Bronchial epithelial cell (primary cell): ENCODE data around the gene KRT82. TPM values are rescaled to one million over a fixed set of nuclear protein-coding genes. Genes with fewer than 3 reads are reported as not detected.

Experiments used
- DNase-seq: peaks from one replicate; pipeline ENCODE4 v3.0.0-alpha.2; 2010; ENCODE audit warnings: low read depth
- FAIRE-seq: peaks from 2 replicates; lab custom pipeline; 2011; peaks lifted over from hg19 to GRCh38; lab: Jason Lieb, UNC
- H3K27me3 ChIP-seq: 2 replicates; pipeline ENCODE4 v1.5.1; 2011; ENCODE audit warnings: low read length; ENCODE audit not compliant: control insufficient read depth, insufficient read depth
- H3K36me3 ChIP-seq: 2 replicates; pipeline ENCODE4 v1.5.1; 2011; ENCODE audit warnings: low read length; ENCODE audit not compliant: control insufficient read depth, insufficient read depth
- H3K4me3 ChIP-seq: 2 replicates; pipeline ENCODE4 v1.5.1; 2011; ENCODE audit warnings: mild to moderate bottlenecking, low read depth, low read length, control low read depth
- total RNA-seq: library from RNA; depleted of rRNA; stranded (reverse); fragments of >200 nt; gene quantifications from 2 replicates; pipeline ENCODE4 v1.2.1, GENCODE V29; 2014
- TF ChIP-seq, protein P1 (sequence below): IDR thresholded peaks from 2 replicates; pipeline ENCODE4 v1.5.1; 2011; ENCODE audit warnings: mild to moderate bottlenecking, moderate library complexity, low read length, control low read depth, inconsistent platforms; ENCODE audit not compliant: insufficient read depth, severe bottlenecking

The KRT82 gene
- total RNA-seq, 1 donor from 2014 or later = not detected

- DNase-seq (peak; percentile 96), FAIRE-seq (peak; percentile 98)
- H3K27me3 ChIP-seq = no peaks in the 10 kb centered on the region
- TF ChIP-seq, protein P1, sequence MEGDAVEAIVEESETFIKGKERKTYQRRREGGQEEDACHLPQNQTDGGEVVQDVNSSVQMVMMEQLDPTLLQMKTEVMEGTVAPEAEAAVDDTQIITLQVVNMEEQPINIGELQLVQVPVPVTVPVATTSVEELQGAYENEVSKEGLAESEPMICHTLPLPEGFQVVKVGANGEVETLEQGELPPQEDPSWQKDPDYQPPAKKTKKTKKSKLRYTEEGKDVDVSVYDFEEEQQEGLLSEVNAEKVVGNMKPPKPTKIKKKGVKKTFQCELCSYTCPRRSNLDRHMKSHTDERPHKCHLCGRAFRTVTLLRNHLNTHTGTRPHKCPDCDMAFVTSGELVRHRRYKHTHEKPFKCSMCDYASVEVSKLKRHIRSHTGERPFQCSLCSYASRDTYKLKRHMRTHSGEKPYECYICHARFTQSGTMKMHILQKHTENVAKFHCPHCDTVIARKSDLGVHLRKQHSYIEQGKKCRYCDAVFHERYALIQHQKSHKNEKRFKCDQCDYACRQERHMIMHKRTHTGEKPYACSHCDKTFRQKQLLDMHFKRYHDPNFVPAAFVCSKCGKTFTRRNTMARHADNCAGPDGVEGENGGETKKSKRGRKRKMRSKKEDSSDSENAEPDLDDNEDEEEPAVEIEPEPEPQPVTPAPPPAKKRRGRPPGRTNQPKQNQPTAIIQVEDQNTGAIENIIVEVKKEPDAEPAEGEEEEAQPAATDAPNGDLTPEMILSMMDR = no peak
- no peak within 1 kb of the TSS for H3K4me3 ChIP-seq
- no peaks in the 10 kb centered on the region for H3K36me3 ChIP-seq
Observed at GRCh38 chr12:52434081-52434733, 28.1 kb upstream of the KRT82 start, which contains the start of gene KRT75. Gene KRT75, minus strand, starts transcription at chr12:52434371. Its CDS starts 67 bp downstream, at chr12:52434304.

GRCh38 chr12:52433501-52434080, 27.5 kb upstream of the KRT82 start:
- Histone ChIP-seq H3K27me3 (no peaks in the 10 kb centered on the region), H3K36me3 (no peaks in the 10 kb centered on the region), H3K4me3 (no peak overlapping the region)
- DNase-seq = no peak
- no peak for FAIRE-seq
- TF ChIP-seq, protein P1 = no peak

- H3K4me3 ChIP-seq = no peak overlapping the region
- no peaks in the 10 kb centered on the region for H3K27me3 ChIP-seq
- H3K36me3 ChIP-seq = no peaks in the 10 kb centered on the region
- DNase-seq = no peak
- FAIRE-seq = peak; percentile 89
- TF ChIP-seq, protein P1 = no peak
Observed at GRCh38 chr12:52432559-52433207, 26.5 kb upstream of the KRT82 start.

- Histone ChIP-seq H3K27me3 (no peaks in the 10 kb centered on the region), H3K36me3 (no peaks in the 10 kb centered on the region), H3K4me3 (no peak overlapping the region)
- FAIRE-seq = no peak
- no peak for DNase-seq
- TF ChIP-seq, protein P1 = no peak
Observed at GRCh38 chr12:52428121-52428520, 22.0 kb upstream of the KRT82 start.

GRCh38 chr12:52427083-52427482, 20.9 kb upstream of the KRT82 start:
- no peaks in the 10 kb centered on the region for H3K27me3 ChIP-seq
- H3K4me3 ChIP-seq = no peak overlapping the region
- FAIRE-seq (no peak), DNase-seq (peak; percentile 79)
- H3K36me3 ChIP-seq = no peaks in the 10 kb centered on the region
- TF ChIP-seq, protein P1 = no peak
